IPS-20b (cell line): ENCODE measurements around the gene CCDC178.

Experiments
- H3K27ac ChIP-seq: one replicate; pipeline ENCODE4 v1.5.1; 2013; ENCODE audit warnings: low read length
- H3K27me3 ChIP-seq: 2 replicates; pipeline ENCODE4 v1.6.1; 2013; ENCODE audit warnings: mild to moderate bottlenecking, low read length, inconsistent platforms; ENCODE audit not compliant: insufficient read depth
- H3K36me3 ChIP-seq: 2 replicates; pipeline ENCODE4 v1.6.1; 2013; ENCODE audit warnings: low read depth, mild to moderate bottlenecking, inconsistent platforms, low read length, moderate library complexity; ENCODE audit not compliant: insufficient read depth
- H3K4me1 ChIP-seq: 2 replicates; pipeline ENCODE4 v1.6.1; 2013; ENCODE audit warnings: mild to moderate bottlenecking, control low read depth, inconsistent platforms, low read length, moderate library complexity; ENCODE audit not compliant: insufficient read depth
- H3K4me3 ChIP-seq: 2 replicates; pipeline ENCODE4 v1.5.1; 2013; ENCODE audit warnings: mild to moderate bottlenecking, low read length, inconsistent platforms
- H3K9ac ChIP-seq: 2 replicates; pipeline ENCODE4 v1.6.1; 2013; ENCODE audit warnings: low read depth, mild to moderate bottlenecking, inconsistent platforms, low read length, moderate library complexity
- H3K9me3 ChIP-seq: 2 replicates; pipeline ENCODE4 v1.6.1; 2013; ENCODE audit warnings: mild to moderate bottlenecking, low read depth, low read length, inconsistent platforms; ENCODE audit not compliant: insufficient read depth

CCDC178 gene, protein sequence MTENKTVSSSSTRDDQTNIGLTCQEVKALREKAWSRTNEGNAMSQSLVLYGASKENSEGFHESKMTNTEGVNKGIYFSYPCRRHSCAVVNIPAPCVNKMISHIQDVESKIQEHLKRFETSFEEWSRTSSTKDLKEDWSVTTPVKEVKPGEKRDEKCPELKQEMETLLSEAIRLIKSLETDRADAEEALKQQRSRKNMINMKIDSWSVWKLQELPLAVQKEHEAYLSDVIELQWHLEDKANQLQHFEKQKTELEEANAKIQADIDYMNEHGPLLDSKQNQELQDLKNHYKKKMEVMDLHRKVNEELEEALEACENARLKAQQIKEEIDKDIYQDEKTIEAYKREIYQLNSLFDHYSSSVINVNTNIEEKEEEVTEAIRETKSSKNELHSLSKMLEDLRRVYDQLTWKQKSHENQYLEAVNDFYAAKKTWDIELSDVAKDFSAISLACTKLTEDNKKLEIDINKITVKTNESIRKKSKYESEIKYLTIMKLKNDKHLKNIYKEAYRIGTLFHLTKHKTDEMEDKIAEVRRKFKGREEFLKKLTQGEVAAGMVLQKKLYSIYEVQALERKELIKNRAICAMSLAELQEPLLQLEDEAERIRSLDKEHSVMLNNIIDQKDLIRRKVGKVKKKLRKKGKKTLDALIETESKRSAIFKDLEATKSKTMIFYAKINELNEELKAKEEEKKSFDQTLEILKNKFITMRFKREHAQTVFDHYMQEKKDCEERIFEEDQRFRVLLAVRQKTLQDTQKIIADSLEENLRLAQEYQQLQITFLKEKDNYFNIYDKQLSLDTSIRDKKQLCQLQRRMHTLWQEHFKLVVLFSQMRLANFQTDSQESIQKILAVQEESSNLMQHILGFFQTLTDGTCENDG

DNA sequence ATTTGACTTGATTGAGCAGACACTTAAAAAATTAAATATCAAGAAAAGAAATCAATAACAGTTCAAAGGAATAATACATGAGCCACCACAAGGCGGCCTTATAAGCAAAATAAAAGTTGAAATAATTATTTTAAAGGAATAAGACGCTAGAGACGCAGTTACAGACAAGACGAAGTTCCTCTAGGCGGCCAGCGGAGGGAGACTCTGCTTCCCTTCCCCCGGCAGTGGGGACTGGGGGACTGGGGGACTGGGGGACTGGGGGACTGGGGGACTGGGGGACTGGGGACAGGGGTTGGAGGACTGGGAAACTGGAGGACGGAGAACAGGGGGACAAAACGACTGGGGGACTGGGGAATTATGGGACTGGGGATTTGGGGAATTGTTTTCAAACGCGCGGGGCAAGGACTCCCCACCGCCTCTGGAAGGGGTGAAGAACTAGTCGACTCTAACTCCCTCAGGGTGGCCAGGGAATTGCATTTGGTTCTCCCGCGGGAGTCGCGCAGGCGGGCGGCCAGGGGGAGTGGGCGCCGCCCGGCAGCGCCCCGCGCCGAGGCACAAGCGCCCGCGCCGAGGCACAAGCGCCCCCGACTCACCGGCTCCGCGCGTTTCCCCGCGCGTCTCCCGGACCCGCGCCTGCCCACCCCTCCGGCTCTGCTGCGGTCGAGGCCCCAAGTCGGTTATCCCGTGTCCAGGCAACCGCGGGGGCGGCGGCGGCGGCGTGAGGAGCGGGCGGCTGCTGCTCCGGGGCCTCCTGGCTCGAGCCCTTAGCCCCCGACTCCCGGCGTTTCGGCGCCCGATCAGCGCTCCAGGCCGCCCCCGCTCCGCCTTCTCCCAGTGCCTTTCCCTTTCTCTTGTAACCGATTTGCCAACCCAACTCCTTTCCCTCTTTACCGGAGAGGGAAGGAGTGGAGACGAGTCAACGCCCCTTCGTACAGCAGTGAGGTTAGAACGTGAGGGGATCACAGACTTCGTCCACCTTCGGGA lies at the start of gene CCDC178:
CCDC178 (minus strand) TSS at position 662 of the 984 bp plus-strand sequence. CDS start 28,633 bp downstream, outside the sequence.
- Histone ChIP-seq H3K4me1 (no peaks in the 10 kb centered on the region), H3K9me3 (no peaks in the 10 kb centered on the region), H3K4me3 (peak within 1 kb of the TSS; percentile 67), H3K27ac (no peak within 1 kb of the TSS), H3K27me3 (peaks cover 30% of the 10 kb centered on the region), H3K9ac (peak within 1 kb of the TSS; percentile 69; the same call in 1 of the 2 replicates), H3K36me3 (no peaks in the 10 kb centered on the region)

DNA sequence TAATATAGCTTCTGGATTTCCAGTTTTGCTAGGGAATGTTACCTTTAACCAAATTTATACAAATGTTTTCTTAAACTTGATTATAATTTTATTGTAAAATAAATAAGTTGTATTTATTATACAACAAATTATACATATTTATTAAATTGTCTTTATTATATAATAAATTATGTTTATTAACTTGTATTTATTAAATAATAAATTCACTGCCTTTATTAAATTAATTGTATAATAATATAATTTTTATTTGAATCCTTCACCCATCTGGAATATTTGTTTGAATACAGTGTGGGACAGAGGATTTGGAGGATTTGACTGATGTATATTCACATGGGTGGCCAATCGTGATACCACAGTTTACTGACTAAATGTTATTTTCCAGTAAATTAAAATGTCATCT lies 43.4 kb upstream of the CCDC178 start:
- Histone ChIP-seq H3K4me3 (no peak overlapping the region), H3K9ac (no peak overlapping the region), H3K4me1 (no peaks in the 10 kb centered on the region), H3K27ac (no peak overlapping the region), H3K36me3 (no peaks in the 10 kb centered on the region), H3K9me3 (no peaks in the 10 kb centered on the region), H3K27me3 (no peaks in the 10 kb centered on the region)

DNA sequence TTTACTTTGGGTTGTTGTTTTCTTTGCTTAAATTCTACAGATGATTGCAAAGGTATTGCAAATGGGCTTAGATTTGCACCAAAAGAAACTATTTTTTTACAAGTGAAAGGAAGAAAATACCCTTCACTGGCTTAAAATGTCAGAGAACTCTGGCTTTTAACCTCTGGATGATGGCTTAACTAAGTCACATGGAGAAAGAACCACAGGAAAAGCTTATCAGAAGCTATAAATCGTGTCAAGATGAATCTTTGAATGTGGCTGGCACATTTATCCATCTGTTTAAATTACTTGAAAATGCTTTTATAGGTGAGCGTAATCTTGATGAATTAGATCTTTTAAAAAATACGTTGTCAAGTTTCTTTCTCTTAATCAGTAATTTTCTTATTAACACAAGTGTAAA lies 32.0 kb upstream of the CCDC178 start:
- H3K36me3 ChIP-seq = no peaks in the 10 kb centered on the region
- H3K9ac ChIP-seq = peak overlapping the region; percentile 5; the same call in 1 of the 2 replicates
- H3K9me3 ChIP-seq = no peaks in the 10 kb centered on the region
- no peak overlapping the region for H3K27ac ChIP-seq
- H3K27me3 ChIP-seq = no peaks in the 10 kb centered on the region
- no peak overlapping the region; the same call in 1 of the 2 replicates for H3K4me3 ChIP-seq
- H3K4me1 ChIP-seq = 0 out of 2 replicates have a peak, but pooled peaks cover 2% of the 10 kb centered on the region

DNA sequence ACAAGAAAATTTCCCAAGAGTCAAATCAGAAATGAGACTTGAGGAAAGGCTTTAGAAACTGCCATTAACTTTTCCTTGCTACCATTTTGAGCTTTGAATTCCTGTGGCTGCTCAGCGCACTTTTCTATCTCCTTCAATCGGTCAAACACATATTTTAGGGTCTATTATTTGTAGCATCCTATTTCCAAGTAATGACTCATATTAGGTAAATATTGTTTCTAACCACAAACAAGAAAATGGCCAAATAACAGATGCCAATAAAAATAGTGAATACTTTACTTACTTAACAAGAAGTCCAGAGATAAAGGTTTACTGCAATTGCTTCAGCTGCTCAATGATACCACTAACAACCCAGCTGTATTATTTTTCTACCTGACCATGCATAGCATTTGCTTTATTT lies 29.7 kb upstream of the CCDC178 start:
- no peak overlapping the region for H3K9ac ChIP-seq
- H3K4me1 ChIP-seq = 0 out of 2 replicates have a peak, but pooled peaks cover 2% of the 10 kb centered on the region
- H3K27me3 ChIP-seq = no peaks in the 10 kb centered on the region
- H3K4me3 ChIP-seq = no peak overlapping the region
- H3K9me3 ChIP-seq = no peaks in the 10 kb centered on the region
- no peak overlapping the region for H3K27ac ChIP-seq
- no peaks in the 10 kb centered on the region for H3K36me3 ChIP-seq

DNA sequence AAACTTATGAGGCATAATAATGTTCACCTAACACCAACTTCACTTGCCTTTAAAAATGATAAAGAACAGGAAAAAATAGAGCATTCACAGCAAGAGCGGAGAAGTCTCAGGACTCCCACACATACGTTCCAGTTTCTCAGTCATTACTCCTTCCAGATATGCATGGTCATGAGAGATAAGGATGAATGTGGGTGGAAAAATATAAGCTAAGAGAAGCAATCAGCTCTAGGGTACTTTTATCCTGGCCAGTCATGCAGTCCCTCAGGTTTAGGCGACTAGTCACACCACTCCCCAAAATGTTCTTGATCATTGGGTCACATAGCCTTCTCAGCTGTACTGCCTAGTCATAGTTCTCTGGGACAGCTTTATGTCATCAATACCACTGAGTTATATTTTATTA lies 29.2 kb upstream of the CCDC178 start:
- Histone ChIP-seq H3K36me3 (no peaks in the 10 kb centered on the region), H3K4me1 (0 out of 2 replicates have a peak, but pooled peaks cover 2% of the 10 kb centered on the region), H3K9ac (no peak overlapping the region), H3K4me3 (no peak overlapping the region), H3K27ac (no peak overlapping the region), H3K9me3 (no peaks in the 10 kb centered on the region), H3K27me3 (no peaks in the 10 kb centered on the region)

DNA sequence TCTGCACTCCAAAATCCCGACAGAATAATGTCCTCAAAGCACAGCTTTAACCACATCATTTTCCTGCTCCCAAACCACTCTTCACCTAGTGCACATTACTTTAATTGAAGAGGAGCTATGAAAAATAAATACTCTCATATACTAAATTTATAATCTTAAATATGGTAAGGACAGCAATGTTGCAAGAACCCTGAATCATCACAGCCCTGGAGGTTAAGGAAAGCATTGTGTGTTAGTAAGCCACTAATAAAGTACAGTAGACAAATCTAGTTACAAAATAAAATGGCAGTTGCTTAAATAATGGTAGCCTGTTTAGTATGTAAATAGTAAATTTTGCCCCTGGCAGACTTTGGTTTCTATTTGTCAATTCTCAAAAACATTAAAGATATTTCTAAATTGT lies 27.0 kb upstream of the CCDC178 start:
- Histone ChIP-seq H3K27me3 (no peaks in the 10 kb centered on the region), H3K9ac (no peak overlapping the region), H3K27ac (no peak overlapping the region), H3K4me3 (no peak overlapping the region), H3K36me3 (no peaks in the 10 kb centered on the region), H3K4me1 (0 out of 2 replicates have a peak, but pooled peaks cover 2% of the 10 kb centered on the region), H3K9me3 (no peaks in the 10 kb centered on the region)

DNA sequence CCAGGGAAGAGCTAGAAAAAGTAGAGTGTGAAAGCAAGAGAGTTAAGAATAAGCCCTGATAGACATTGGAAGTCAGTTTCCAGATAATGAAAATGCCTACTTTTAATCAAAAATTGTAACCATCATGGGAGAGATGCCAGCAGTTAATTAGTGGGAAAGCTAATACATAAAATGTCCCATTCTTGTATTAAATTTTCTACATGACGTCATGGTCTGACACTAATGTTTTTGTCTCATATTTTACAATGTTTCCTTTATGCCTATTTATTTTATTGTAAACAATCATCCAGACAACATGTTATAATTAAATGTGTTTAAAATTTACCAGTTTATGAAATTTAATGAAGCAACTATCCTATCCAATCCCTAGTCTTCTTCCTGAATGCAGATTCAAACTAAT lies 26.3 kb upstream of the CCDC178 start:
- H3K4me3 ChIP-seq = no peak overlapping the region
- no peak overlapping the region for H3K27ac ChIP-seq
- H3K27me3 ChIP-seq = no peaks in the 10 kb centered on the region
- no peaks in the 10 kb centered on the region for H3K36me3 ChIP-seq
- H3K9ac ChIP-seq = no peak overlapping the region
- 0 out of 2 replicates have a peak, but pooled peaks cover under 1% of the 10 kb centered on the region for H3K4me1 ChIP-seq
- no peaks in the 10 kb centered on the region for H3K9me3 ChIP-seq

DNA sequence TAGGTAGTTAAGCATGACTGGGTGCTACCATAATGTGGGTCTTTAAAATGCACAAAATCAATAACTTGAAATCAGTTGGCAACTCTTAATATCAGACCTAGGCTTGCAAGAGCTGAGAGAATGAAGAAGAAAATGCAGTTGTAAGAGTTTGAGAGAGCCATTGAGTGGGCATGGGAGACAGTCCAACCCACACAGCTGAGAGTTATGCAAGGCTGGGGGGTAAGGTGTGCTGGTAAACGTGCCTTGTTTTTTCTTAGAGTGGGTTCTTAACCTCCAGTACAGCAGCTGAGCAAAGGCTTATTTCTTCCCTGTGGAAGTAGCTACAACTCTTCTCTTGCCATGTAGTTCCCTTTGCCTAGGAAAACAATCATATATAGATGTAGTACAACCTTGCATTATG lies 20.2 kb upstream of the CCDC178 start:
- no peak overlapping the region for H3K27ac ChIP-seq
- H3K9me3 ChIP-seq = no peaks in the 10 kb centered on the region
- H3K4me3 ChIP-seq = no peak overlapping the region
- no peaks in the 10 kb centered on the region for H3K4me1 ChIP-seq
- no peaks in the 10 kb centered on the region for H3K36me3 ChIP-seq
- H3K27me3 ChIP-seq = no peaks in the 10 kb centered on the region
- no peak overlapping the region for H3K9ac ChIP-seq

DNA sequence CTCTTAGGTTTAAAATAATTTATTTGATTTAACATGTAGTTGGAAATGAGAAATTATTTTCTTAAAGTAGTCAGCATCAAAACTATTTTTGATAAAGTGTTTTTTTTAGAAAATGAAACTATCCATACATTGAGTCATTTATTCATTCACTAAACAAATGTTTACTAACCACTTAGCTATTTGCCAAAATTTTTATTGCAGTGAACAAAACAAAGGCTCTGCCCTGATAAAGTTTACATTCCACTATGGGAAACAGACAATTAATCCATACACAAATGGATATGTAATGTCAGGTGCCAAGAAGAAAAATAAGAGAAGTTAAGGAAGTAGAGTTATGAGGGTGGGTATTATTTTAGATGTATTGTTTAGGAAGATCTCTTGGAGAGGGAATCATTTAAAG lies 19.1 kb upstream of the CCDC178 start:
- Histone ChIP-seq H3K9ac (no peak overlapping the region), H3K36me3 (no peaks in the 10 kb centered on the region), H3K4me1 (no peaks in the 10 kb centered on the region), H3K27ac (no peak overlapping the region), H3K9me3 (no peaks in the 10 kb centered on the region), H3K27me3 (no peaks in the 10 kb centered on the region), H3K4me3 (no peak overlapping the region)

DNA sequence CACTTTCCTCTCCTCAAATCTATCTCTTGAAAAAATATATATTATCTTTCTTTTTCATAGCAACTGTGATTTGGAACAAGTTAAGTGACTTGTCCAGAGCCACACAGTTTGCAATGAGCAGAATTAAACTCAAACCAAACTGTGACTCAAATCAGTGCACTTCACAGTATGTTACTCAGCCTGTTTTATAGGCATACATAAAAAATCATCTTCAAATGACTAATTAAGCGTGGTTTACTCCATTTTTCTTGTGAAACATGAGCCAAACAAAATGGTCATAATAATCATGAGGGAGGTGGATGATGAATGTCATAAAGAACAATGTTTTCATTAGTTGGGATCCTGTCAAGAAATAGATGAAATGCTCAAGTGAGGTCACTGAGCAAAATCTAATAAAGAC lies 6.1 kb upstream of the CCDC178 start:
- Histone ChIP-seq H3K27ac (no peak overlapping the region), H3K27me3 (peaks cover 6% of the 10 kb centered on the region), H3K9ac (no peak overlapping the region), H3K4me1 (no peaks in the 10 kb centered on the region), H3K36me3 (no peaks in the 10 kb centered on the region), H3K9me3 (no peaks in the 10 kb centered on the region), H3K4me3 (no peak overlapping the region)

DNA sequence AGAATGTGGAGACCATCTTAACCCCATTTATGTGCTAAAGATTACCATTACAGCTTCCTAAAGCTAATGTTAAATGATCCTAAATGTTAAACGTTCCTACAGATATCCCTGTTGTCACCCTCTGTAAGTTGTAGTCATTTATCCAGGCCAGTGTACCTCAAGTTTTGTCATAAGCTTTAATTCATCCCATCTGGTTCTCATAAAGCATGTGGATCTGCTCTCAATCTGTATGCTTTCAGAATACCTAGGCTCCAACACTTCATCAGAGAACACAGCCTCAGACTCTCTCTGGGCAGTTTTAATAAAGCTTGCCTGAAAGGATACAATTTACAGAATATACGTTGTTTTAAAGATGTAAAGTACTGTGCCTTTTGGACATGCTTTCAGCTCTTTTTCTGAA lies 4.2 kb upstream of the CCDC178 start:
- Histone ChIP-seq H3K9me3 (no peaks in the 10 kb centered on the region), H3K9ac (no peak overlapping the region), H3K36me3 (no peaks in the 10 kb centered on the region), H3K27ac (no peak overlapping the region), H3K27me3 (peaks cover 18% of the 10 kb centered on the region), H3K4me1 (no peaks in the 10 kb centered on the region), H3K4me3 (no peak overlapping the region)
